B cell (primary cell): ENCODE measurements around the gene RNF183. TPM values are rescaled to one million over a fixed set of nuclear protein-coding genes. Genes with fewer than 3 reads are reported as not detected.

ENCODE experiments used
- ATAC-seq: fragments of 200-7000 bp; cut with Tn5 transposase; one replicate; pipeline ENCODE4 v1.10.0; 2021; ENCODE audit warnings: low read depth, mild to moderate bottlenecking, moderate number of reproducible peaks, moderate library complexity
- CTCF ChIA-PET: fragments of 350-600 bp; sonication (Branson Sonifier 250); formaldehyde crosslinking; loops from one replicate; lab custom pipeline; 2021; ENCODE audit warnings: antibody characterized with exemption, inconsistent platforms; lab: Charles Lee
- POLR2A ChIA-PET: fragments of 350-600 bp; sonication (Branson Sonifier 250); formaldehyde crosslinking; loops from one replicate; lab custom pipeline; 2021; ENCODE audit warnings: antibody characterized with exemption; lab: Charles Lee
- DNase-seq: peaks from one replicate; pipeline ENCODE4 v3.0.0; 2013
- H2AFZ ChIP-seq: 2 replicates; pipeline ENCODE4 v1.6.1; 2012; ENCODE audit warnings: mild to moderate bottlenecking, low read depth, low read length; ENCODE audit not compliant: insufficient read depth, poor library complexity, severe bottlenecking
- H3K27ac ChIP-seq, 2 donors: 1 replicate in 1 of 2; 2 replicates in 1 of 2; pipeline ENCODE4 v1.5.1; 2012 to 2013; ENCODE audit warnings: low read length in 2 of 2, mild to moderate bottlenecking in 2 of 2, moderate library complexity in 1 of 2
- H3K27me3 ChIP-seq, 4 experiments: fragments of 200-600 bp in 1 of 4; sonication (generic) in 1 of 4; replicated peaks in 1 of 4; 1 replicate in 2 of 4; 2 replicates in 2 of 4; pipeline versions ENCODE4 v1.6.1 to v1.7.0; 2013 to 2016; ENCODE audit warnings: low read length in 3 of 4, mild to moderate bottlenecking in 2 of 4, mixed read lengths in 1 of 4, moderate library complexity in 1 of 4; ENCODE audit not compliant: insufficient read depth in 4 of 4, control insufficient read depth in 3 of 4; ENCODE audit errors: control extremely low read depth in 1 of 4
- H3K36me3 ChIP-seq, 2 experiments: replicated peaks in 1 of 2; 1 replicate in 1 of 2; 2 replicates in 1 of 2; pipeline versions ENCODE4 v1.6.1 to v1.7.1; 2013; ENCODE audit warnings: low read length in 1 of 2; ENCODE audit not compliant: insufficient read depth in 2 of 2, control insufficient read depth in 1 of 2; ENCODE audit errors: control extremely low read depth in 1 of 2, extremely low read depth in 1 of 2
- H3K4me1 ChIP-seq, 2 donors: fragments of 200-600 bp in 1 of 2; sonication (generic) in 1 of 2; 1 replicate in 1 of 2; 2 replicates in 1 of 2; pipeline versions ENCODE4 v1.5.1 to v1.6.1; 2013 to 2017; ENCODE audit warnings: low read length in 2 of 2; ENCODE audit not compliant: control insufficient read depth in 2 of 2, insufficient read depth in 2 of 2
- H3K4me2 ChIP-seq: replicated peaks from 2 replicates; pipeline ENCODE3; 2012; ENCODE audit warnings: mild to moderate bottlenecking, low read depth, low read length; ENCODE audit not compliant: poor library complexity, severe bottlenecking
- H3K4me3 ChIP-seq, 5 experiments: fragments of 200-600 bp in 1 of 5; sonication (generic) in 1 of 5; 1 replicate in 3 of 5; 2 replicates in 2 of 5; pipeline versions ENCODE4 v1.5.1 to v1.7.0; 2011 to 2016; ENCODE audit warnings: low read length in 4 of 5, mild to moderate bottlenecking in 4 of 5, low read depth in 2 of 5, control low read depth in 1 of 5, moderate library complexity in 1 of 5; ENCODE audit not compliant: insufficient read depth in 1 of 5; ENCODE audit errors: control extremely low read depth in 1 of 5, extremely low read depth in 1 of 5
- H3K79me2 ChIP-seq: fragments of 200-600 bp; sonication (generic); one replicate; pipeline ENCODE4 v1.6.0; 2016; ENCODE audit warnings: low read length; ENCODE audit not compliant: control insufficient read depth, insufficient read depth
- H3K9ac ChIP-seq: fragments of 200-600 bp; sonication (generic); 2 replicates; pipeline ENCODE4 v1.6.1; 2017; ENCODE audit warnings: mild to moderate bottlenecking, low read length, moderate library complexity
- H3K9me3 ChIP-seq, 3 donors: one replicate each; pipeline versions ENCODE4 v1.6.1 to v1.7.1; 2013; ENCODE audit warnings: low read length in 2 of 3; ENCODE audit not compliant: control insufficient read depth in 2 of 3, insufficient read depth in 1 of 3; ENCODE audit errors: control extremely low read depth in 1 of 3
- H4K20me1 ChIP-seq: 2 replicates; pipeline ENCODE4 v1.6.0; 2012; ENCODE audit warnings: mild to moderate bottlenecking, low read length; ENCODE audit not compliant: insufficient read depth, control insufficient read depth, poor library complexity, severe bottlenecking
- H3K27ac Mint-ChIP-seq: one replicate; pipeline ENCODE4 v1.8.0; 2021; ENCODE audit warnings: mixed read lengths
- H3K27me3 Mint-ChIP-seq: one replicate; pipeline ENCODE4 v1.8.0; 2021; ENCODE audit warnings: mixed read lengths
- H3K4me1 Mint-ChIP-seq: one replicate; pipeline ENCODE4 v1.8.0; 2021; ENCODE audit warnings: mixed read lengths
- H3K4me3 Mint-ChIP-seq: one replicate; pipeline ENCODE4 v1.8.0; 2021; ENCODE audit warnings: mixed read lengths
- H3K9me3 Mint-ChIP-seq: one replicate; pipeline ENCODE4 v1.8.0; 2022; ENCODE audit warnings: mixed read lengths; ENCODE audit not compliant: insufficient read depth
- CTCF ChIP-seq: fragments of 200-600 bp; IDR thresholded peaks from one replicate; pipeline ENCODE4 v1.8.0; 2022; ENCODE audit warnings: antibody characterized with exemption, mild to moderate bottlenecking
- EZH2 ChIP-seq: IDR thresholded peaks from 2 replicates; pipeline ENCODE4 v1.6.1; 2012; ENCODE audit warnings: borderline replicate concordance, low read depth, mild to moderate bottlenecking, moderate library complexity, low read length; ENCODE audit not compliant: insufficient read depth, poor library complexity, severe bottlenecking
- WGBS: methylation state at CpG from one replicate; pipeline ENCODE4 v1.1.5; 2013; ENCODE audit warnings: missing lambda C conversion rate; ENCODE audit not compliant: insufficient coverage; 5-methylcytosine and 5-hydroxymethylcytosine counted together
- intact Hi-C: fragments of 100-400 bp; cut with micrococcal nuclease; formaldehyde crosslinking; loops from one replicate; pipeline ENCODE4 v1.10.0; 2022
- polyA plus RNA-seq: library from polyadenylated mRNA; depleted of rRNA; stranded (reverse); fragments of >200 nt; gene quantifications from 2 replicates; pipeline ENCODE4 v1.2.3, GENCODE V29; 2012
- total RNA-seq, 2 donors: library from RNA; stranded (reverse); fragments of 120-200 nt in 1 of 2; gene quantifications; 1 replicate in 1 of 2; 2 replicates in 1 of 2; pipeline versions ENCODE4 v1.2.3 to v1.2.4, GENCODE V29; 2013 to 2022

The RNF183 gene
- total and polyA plus RNA-seq, 2 donors (not counting 1 experiment from before 2014, with no cell fraction given), result 0.04 TPM; not detected in 1

DNA sequence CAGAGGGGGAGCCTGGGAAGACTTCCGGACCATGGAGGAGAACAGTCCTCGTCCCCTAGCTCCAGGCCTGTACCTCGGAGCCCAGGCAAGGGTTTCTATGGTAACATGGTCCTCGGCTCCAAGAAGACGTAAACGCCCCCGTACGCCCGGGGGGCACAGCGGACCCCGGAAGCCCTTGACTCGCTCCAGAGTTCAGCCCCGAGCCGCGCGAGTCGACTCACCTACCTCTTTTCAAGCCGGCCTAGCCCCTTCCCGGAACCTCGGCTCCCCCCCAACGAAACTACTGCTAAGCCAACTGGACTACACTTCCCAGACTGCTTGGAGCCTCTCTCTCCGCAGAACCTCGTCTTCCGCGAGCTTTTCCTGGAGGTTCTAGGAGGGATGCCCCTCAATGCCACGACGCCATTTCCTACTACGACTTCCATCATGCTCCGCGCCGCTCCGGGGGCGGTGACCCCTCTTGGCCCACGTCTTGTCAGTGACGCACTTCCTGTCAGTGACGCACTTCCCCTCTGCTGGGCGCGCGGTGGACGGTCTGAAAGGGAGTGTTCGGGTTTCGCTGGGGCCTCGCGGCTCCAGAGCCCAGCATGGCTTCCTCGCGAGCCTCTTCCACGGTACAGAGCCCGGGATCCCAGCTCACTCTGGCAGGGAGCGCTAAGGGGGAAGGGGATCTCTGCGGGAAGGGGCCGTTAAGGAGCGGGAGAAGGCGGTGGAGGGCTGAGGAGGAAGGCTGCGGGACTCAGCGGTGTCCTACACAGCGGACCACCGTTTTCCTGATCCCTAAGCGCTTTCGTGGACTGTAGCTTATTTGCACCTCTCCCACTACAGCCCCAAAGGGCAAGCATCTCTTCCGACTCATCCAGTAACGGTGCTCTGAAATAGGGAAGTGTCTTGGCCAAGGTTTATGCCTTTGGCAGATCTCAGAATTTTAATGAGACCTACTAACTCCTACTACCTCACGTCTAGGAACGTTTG lies 27.7 kb downstream of the RNF183 start, which contains the start of the genes CDC26 and PRPF4:
Gene CDC26, minus strand, starts transcription at position 416 of the 975 bp plus-strand sequence. CDS start 3,065 bp downstream, outside the sequence.
Gene PRPF4, plus strand, starts transcription at position 502 of the 975 bp plus-strand sequence. Its CDS starts 86 bp downstream, at position 588.
- no peak within 1 kb of the TSS for H3K4me3 Mint-ChIP-seq
- WGBS, result 2% methylated on average over 54 of the region's 63 CpGs
- peaks cover 12 to 54% of the 10 kb centered on the region in 2 experiments for H3K36me3 ChIP-seq
- H3K4me2 ChIP-seq, result peak within 1 kb of the TSS; percentile 84
- ATAC-seq, result peak; percentile 89
- H3K4me1 Mint-ChIP-seq, result peaks cover 12% of the 10 kb centered on the region
- H3K27ac Mint-ChIP-seq, result no peak within 1 kb of the TSS
- POLR2A ChIA-PET, result interaction anchor here (1.0 to 2.1 kb wide), 7 partner anchors 54 to 304 kb away, joined by 3 to 9 read pairs (median 4); partner anchors contain the start of genes C9orf43, FKBP15, HDHD3 and POLE3
- no peaks in the 10 kb centered on the region for H3K9me3 Mint-ChIP-seq
- CTCF ChIA-PET, result interaction anchor here (0.7 to 6.3 kb wide), 29 partner anchors 9 to 380 kb away, joined by 3 to 153 read pairs (median 5); partner anchors contain the start of genes ALAD, C9orf43, FKBP15 and HDHD3
- peak within 1 kb of the TSS; percentile 87 for H2AFZ ChIP-seq
- no peaks in the 10 kb centered on the region for H3K27me3 ChIP-seq
- no peaks in the 10 kb centered on the region for H3K27me3 Mint-ChIP-seq
- H3K4me3 ChIP-seq, result peak within 1 kb of the TSS; percentile 75 to 98 (median 84)
- peak within 1 kb of the TSS; percentile 94 to 97 for H3K27ac ChIP-seq
- H3K9me3 ChIP-seq, result no peaks in the 10 kb centered on the region
- peak within 1 kb of the TSS; percentile 95 for H3K9ac ChIP-seq
- TF ChIP-seq CTCF (no peak), EZH2 (no peak)
- H3K4me1 ChIP-seq, result peaks cover 9 to 16% of the 10 kb centered on the region in 2 donors
- H3K79me2 ChIP-seq, result peaks cover 42% of the 10 kb centered on the region
- H4K20me1 ChIP-seq, result peaks cover 5% of the 10 kb centered on the region
- intact Hi-C loops, result loop anchor here (1.0 to 10.0 kb wide), 9 partner anchors 54 to 1793 kb away; partner anchors contain the start of genes ALAD, C9orf43, DNAJC25 and ECPAS
- peak; percentile 95 for DNase-seq
